Stimulated activated CD4-positive, alpha-beta T cell treated with anti-CD3 and anti-CD28 coated beads, Interleukin-1b, Interleukin-23, amount 100 ng/mL, for 24 hours (primary cell): ENCODE measurements around the gene ROR2.
"Not testable (repeated sequence)": the region's sequence is repeated elsewhere in the genome, so short reads cannot be mapped to it uniquely, and the experiment has no call there.

ENCODE experiments used
- DNase-seq, 4 experiments: peaks; one replicate each; pipeline ENCODE4 v3.0.0-alpha.2; 2020; ENCODE audit warnings: low read depth in 4 of 4, low spot score in 1 of 4

The ROR2 gene

GRCh38 chr9:91646702-91647101 is 303.3 kb downstream of the ROR2 start:
- no peak for DNase-seq

- no peak for DNase-seq
Observed at GRCh38 chr9:91644433-91644832, 305.6 kb downstream of the ROR2 start.

- no peak for DNase-seq
Observed at GRCh38 chr9:91643481-91644077, 306.4 kb downstream of the ROR2 start.

GRCh38 chr9:91642771-91643170 is 307.3 kb downstream of the ROR2 start:
- no peak for DNase-seq

- DNase-seq, result no peak
Observed at GRCh38 chr9:91640428-91640827, 309.6 kb downstream of the ROR2 start.

GRCh38 chr9:91639054-91639453 is 311.0 kb downstream of the ROR2 start:
- no peak for DNase-seq

GRCh38 chr9:91634832-91635231 is 315.2 kb downstream of the ROR2 start:
- DNase-seq, result not testable (repeated sequence)

GRCh38 chr9:91629718-91630117 is 320.3 kb downstream of the ROR2 start:
- no peak for DNase-seq

GRCh38 chr9:91628892-91629291 is 321.1 kb downstream of the ROR2 start:
- DNase-seq, result no peak

- DNase-seq, result no peak
Observed at GRCh38 chr9:91625331-91625730, 324.7 kb downstream of the ROR2 start.

GRCh38 chr9:91623004-91623403 is 327.0 kb downstream of the ROR2 start:
- no peak for DNase-seq

- not testable (repeated sequence) for DNase-seq
Observed at GRCh38 chr9:91622121-91622520, 327.9 kb downstream of the ROR2 start.

GRCh38 chr9:91614044-91614443 is 336.0 kb downstream of the ROR2 start:
- not testable (repeated sequence) for DNase-seq

GRCh38 chr9:91611582-91611981 is 338.4 kb downstream of the ROR2 start:
- no peak for DNase-seq

- no peak for DNase-seq
Observed at GRCh38 chr9:91606255-91606995, 343.6 kb downstream of the ROR2 start.

GRCh38 chr9:91604451-91605179 is 345.4 kb downstream of the ROR2 start:
- no peak for DNase-seq

GRCh38 chr9:91603932-91604331 is 346.1 kb downstream of the ROR2 start:
- no peak for DNase-seq

- no peak for DNase-seq
Observed at GRCh38 chr9:91599564-91599963, 350.5 kb downstream of the ROR2 start.

- DNase-seq, result no peak
Observed at GRCh38 chr9:91591627-91592026, 358.4 kb downstream of the ROR2 start.

- no peak for DNase-seq
Observed at GRCh38 chr9:91589101-91589553, 360.9 kb downstream of the ROR2 start.

GRCh38 chr9:91586282-91586681 is 363.7 kb downstream of the ROR2 start:
- DNase-seq, result no peak

GRCh38 chr9:91583966-91584365 is 366.1 kb downstream of the ROR2 start:
- no peak for DNase-seq
